SU-DHL-6 (cell line): ENCODE results near the gene ZNF774.

ENCODE experiments used
- H2AFZ ChIP-seq: fragments of 200-600 bp; sonication (generic); 2 replicates; pipeline ENCODE4 v1.6.1; 2014; ENCODE audit warnings: low read depth, mild to moderate bottlenecking, moderate library complexity, mixed read lengths, antibody characterized with exemption, low read length; ENCODE audit not compliant: severe bottlenecking
- H3F3A ChIP-seq: fragments of 200-600 bp; shearing (Covaris generic); 2 replicates; pipeline ENCODE4 v1.6.0; 2016; ENCODE audit warnings: antibody characterized with exemption, mild to moderate bottlenecking; ENCODE audit not compliant: insufficient read depth
- H3K27ac ChIP-seq: fragments of 200-600 bp; sonication (generic); 2 replicates; pipeline ENCODE4 v1.5.1; 2016; ENCODE audit warnings: low read depth, mild to moderate bottlenecking, low read length, moderate library complexity, mixed read lengths
- H3K27me3 ChIP-seq: fragments of 200-600 bp; sonication (generic), shearing (Covaris generic); 2 replicates; pipeline ENCODE4 v1.6.0; 2014; ENCODE audit warnings: mild to moderate bottlenecking, low read length
- H3K36me3 ChIP-seq: fragments of 200-600 bp; sonication (generic); 2 replicates; pipeline ENCODE4 v1.6.1; 2014; ENCODE audit warnings: mild to moderate bottlenecking, low read length, mixed read lengths
- H3K4me2 ChIP-seq: fragments of 300-600, 200-600 bp; shearing (Covaris generic), sonication (generic); 2 replicates; pipeline ENCODE4 v1.6.0; 2014; ENCODE audit warnings: low read length, low read depth, mild to moderate bottlenecking; ENCODE audit not compliant: poor library complexity, severe bottlenecking
- H3K4me3 ChIP-seq: fragments of 200-600 bp; sonication (generic); 2 replicates; pipeline ENCODE4 v1.5.1; 2014; ENCODE audit warnings: antibody characterized with exemption, low read length, mild to moderate bottlenecking, mixed read lengths; ENCODE audit not compliant: insufficient read depth, poor library complexity, severe bottlenecking
- H3K79me2 ChIP-seq: fragments of 200-600 bp; sonication (generic); 2 replicates; pipeline ENCODE4 v1.6.1; 2014; ENCODE audit warnings: mild to moderate bottlenecking, low read length, moderate library complexity; ENCODE audit not compliant: insufficient read depth
- H3K9ac ChIP-seq: fragments of 200-600 bp; sonication (generic); 2 replicates; pipeline ENCODE4 v1.7.0; 2014; ENCODE audit warnings: mild to moderate bottlenecking, low read length
- H3K9me2 ChIP-seq: fragments of 200-600 bp; sonication (generic); replicated peaks from 2 replicates; pipeline ENCODE4 v1.6.1; 2014; ENCODE audit warnings: low read length; ENCODE audit not compliant: insufficient read depth
- H3K9me3 ChIP-seq: fragments of 200-600 bp; sonication (generic); 2 replicates; pipeline ENCODE4 v1.6.1; 2014; ENCODE audit warnings: low read length, mixed read lengths; ENCODE audit not compliant: insufficient read depth
- H4K20me1 ChIP-seq: fragments of 200-600 bp; sonication (generic); 2 replicates; pipeline ENCODE4 v1.6.1; 2014; ENCODE audit warnings: low read depth, mild to moderate bottlenecking, antibody characterized with exemption, low read length, moderate library complexity, mixed read lengths
- EZH2phosphoT487 ChIP-seq: fragments of 200-600 bp; sonication (generic), shearing (Covaris generic); conservative IDR thresholded peaks from 2 replicates; pipeline ENCODE4 v1.6.1; 2018; ENCODE audit warnings: mild to moderate bottlenecking, antibody characterized with exemption, low read length, moderate library complexity, mixed read lengths
- TF ChIP-seq, protein P1 (sequence below): fragments of 200-600 bp; sonication (generic); IDR thresholded peaks from one replicate; pipeline ENCODE4 v1.5.1; 2017; ENCODE audit warnings: antibody characterized with exemption, mild to moderate bottlenecking, low read length, moderate library complexity; ENCODE audit not compliant: insufficient read depth, poor library complexity, severe bottlenecking

Gene ZNF774

DNA sequence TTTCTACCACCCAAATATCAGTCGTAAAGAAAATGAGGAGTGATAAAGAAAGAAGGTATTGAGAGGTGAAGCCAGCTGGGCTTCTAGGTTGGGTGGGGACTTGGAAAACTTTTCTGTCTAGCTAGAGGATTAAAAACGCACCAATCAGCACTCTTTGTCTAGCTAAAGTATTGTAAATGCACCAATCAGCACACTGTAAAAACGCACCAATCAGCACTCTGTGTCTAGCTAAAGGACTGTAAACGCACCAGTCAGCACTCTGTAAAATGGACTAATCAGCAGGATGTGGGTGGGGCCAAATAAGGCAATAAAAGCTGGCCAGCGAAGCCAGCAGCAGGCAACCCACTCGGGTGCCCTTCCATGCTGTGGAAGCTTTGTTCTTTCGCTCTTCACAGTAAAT lies 23.0 kb downstream of the ZNF774 start:
- no peaks in the 10 kb centered on the region; the same call in 1 of the 2 replicates for H3K36me3 ChIP-seq
- H3K9me2 ChIP-seq = no peaks in the 10 kb centered on the region

GRCh38 chr15:90376789-90377188 lies 24.7 kb downstream of the ZNF774 start:
- Histone ChIP-seq H3K27ac (no peak overlapping the region), H3K27me3 (no peaks in the 10 kb centered on the region), H3K4me2 (no peak overlapping the region), H2AFZ (no peak overlapping the region), H3K36me3 (no peaks in the 10 kb centered on the region; the same call in 1 of the 2 replicates), H3K9me2 (no peaks in the 10 kb centered on the region), H3K9me3 (peaks cover 14% of the 10 kb centered on the region; the same call in 1 of the 2 replicates), H3K79me2 (no peaks in the 10 kb centered on the region), H3K4me3 (no peak overlapping the region), H4K20me1 (no peaks in the 10 kb centered on the region), H3F3A (no peaks in the 10 kb centered on the region), H3K9ac (no peak overlapping the region)
- TF ChIP-seq, protein P1, sequence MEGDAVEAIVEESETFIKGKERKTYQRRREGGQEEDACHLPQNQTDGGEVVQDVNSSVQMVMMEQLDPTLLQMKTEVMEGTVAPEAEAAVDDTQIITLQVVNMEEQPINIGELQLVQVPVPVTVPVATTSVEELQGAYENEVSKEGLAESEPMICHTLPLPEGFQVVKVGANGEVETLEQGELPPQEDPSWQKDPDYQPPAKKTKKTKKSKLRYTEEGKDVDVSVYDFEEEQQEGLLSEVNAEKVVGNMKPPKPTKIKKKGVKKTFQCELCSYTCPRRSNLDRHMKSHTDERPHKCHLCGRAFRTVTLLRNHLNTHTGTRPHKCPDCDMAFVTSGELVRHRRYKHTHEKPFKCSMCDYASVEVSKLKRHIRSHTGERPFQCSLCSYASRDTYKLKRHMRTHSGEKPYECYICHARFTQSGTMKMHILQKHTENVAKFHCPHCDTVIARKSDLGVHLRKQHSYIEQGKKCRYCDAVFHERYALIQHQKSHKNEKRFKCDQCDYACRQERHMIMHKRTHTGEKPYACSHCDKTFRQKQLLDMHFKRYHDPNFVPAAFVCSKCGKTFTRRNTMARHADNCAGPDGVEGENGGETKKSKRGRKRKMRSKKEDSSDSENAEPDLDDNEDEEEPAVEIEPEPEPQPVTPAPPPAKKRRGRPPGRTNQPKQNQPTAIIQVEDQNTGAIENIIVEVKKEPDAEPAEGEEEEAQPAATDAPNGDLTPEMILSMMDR = no peak
- no peak for TF ChIP-seq EZH2phosphoT487

More for the DNA sequence above, 23.0 kb downstream of the ZNF774 start:
- Histone ChIP-seq H3K9me3 (peaks cover 14% of the 10 kb centered on the region; the same call in 1 of the 2 replicates), H2AFZ (no peak overlapping the region), H3K4me2 (no peak overlapping the region), H3K79me2 (no peaks in the 10 kb centered on the region), H3K27ac (no peak overlapping the region), H3K4me3 (no peak overlapping the region), H4K20me1 (no peaks in the 10 kb centered on the region), H3K27me3 (no peaks in the 10 kb centered on the region), H3F3A (no peaks in the 10 kb centered on the region), H3K9ac (no peak overlapping the region)
- no peak for TF ChIP-seq EZH2phosphoT487
- TF ChIP-seq, protein P1 = no peak

- Histone ChIP-seq H3K9me2 (no peaks in the 10 kb centered on the region), H4K20me1 (no peaks in the 10 kb centered on the region), H2AFZ (no peak overlapping the region), H3K4me2 (no peak overlapping the region), H3K9ac (no peak overlapping the region), H3K27me3 (no peaks in the 10 kb centered on the region), H3F3A (no peaks in the 10 kb centered on the region), H3K36me3 (no peaks in the 10 kb centered on the region; the same call in 1 of the 2 replicates), H3K9me3 (peaks cover 14% of the 10 kb centered on the region; the same call in 1 of the 2 replicates), H3K79me2 (no peaks in the 10 kb centered on the region), H3K27ac (no peak overlapping the region), H3K4me3 (no peak overlapping the region)
- TF ChIP-seq EZH2phosphoT487 = no peak
- TF ChIP-seq, protein P1 = no peak
Measured at GRCh38 chr15:90379263-90379662, 27.2 kb downstream of the ZNF774 start.
